Measurements from ENCODE around the gene LRCH3.

DNA sequence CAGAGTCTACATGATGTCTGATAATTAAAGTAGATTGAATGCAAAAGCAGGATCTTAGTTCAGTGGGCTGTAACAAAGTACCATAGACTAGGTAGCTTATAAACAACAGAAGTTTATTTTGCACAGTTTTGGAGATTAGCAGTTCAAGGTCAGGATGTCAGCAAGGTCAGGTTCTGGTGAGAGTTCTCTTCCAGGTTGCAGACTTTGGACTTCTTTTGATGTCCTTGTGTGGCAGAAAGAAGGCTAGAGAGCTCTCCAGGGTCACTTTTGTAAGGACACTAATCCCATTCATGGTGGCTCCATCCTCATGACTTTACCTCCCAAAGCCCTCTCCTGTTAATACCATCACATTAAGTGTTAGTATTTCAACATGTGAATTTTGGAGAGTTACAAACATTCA lies 29.3 kb upstream of the LRCH3 start:
- TF ChIP-seq CTCF (IDR thresholded peaks at IDR 0.05) (no peak), POLR2A (IDR thresholded peaks at IDR 0.05) (no peak)
